Mammary epithelial cell (primary cell): ENCODE measurements around the gene JDP2.

Experiments used
- CTCF ChIP-seq, 2 donors: IDR thresholded peaks in 1 of 2; conservative IDR thresholded peaks in 1 of 2; 2 replicates each; pipeline ENCODE4 v1.5.1; 2011 to 2012; ENCODE audit warnings: inconsistent platforms in 2 of 2, low read length in 2 of 2, mild to moderate bottlenecking in 2 of 2, control low read depth in 1 of 2, low read depth in 1 of 2; ENCODE audit not compliant: insufficient read depth in 1 of 2; ENCODE audit errors: extremely low read depth in 1 of 2
- EZH2 ChIP-seq: IDR thresholded peaks from 2 replicates; pipeline ENCODE4 v1.6.1; 2012; ENCODE audit warnings: low read length, inconsistent platforms, borderline replicate concordance

GRCh38 chr14:75495882-75496281 is 68.1 kb downstream of the JDP2 start:
- TF ChIP-seq CTCF (conservative IDR thresholded peaks at IDR 0.05 in 1 of 2, IDR thresholded peaks at IDR 0.05 in 1 of 2; ENCODE audit: extremely low read depth in 1 of 2, insufficient read depth in 1 of 2, low read depth in 1 of 2, low read length in 2 of 2): no peak
- no peak for TF ChIP-seq EZH2
